ENCODE data around the gene PTPRU.

PTPRU gene

DNA sequence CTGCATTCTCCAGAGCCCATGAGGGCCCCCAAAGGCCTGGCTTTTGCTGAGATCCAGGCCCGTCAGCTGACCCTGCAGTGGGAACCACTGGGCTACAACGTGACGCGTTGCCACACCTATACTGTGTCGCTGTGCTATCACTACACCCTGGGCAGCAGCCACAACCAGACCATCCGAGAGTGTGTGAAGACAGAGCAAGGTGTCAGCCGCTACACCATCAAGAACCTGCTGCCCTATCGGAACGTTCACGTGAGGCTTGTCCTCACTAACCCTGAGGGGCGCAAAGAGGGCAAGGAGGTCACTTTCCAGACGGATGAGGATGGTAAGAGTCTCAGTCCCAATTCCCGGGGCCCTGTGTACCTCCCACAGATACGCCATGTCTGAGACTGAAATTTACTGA, 39.1 kb downstream of the PTPRU start:
- no peak for DNase-seq (ENCODE audit: extremely low spot score)
- ChIA-PET POLR2A (no interaction called here), CTCF (no interaction called here)
- no peak for TF ChIP-seq SUZ12 (IDR thresholded peaks at IDR 0.05)
- no peak for TF ChIP-seq FOXK2 (IDR thresholded peaks at IDR 0.05)
- TF ChIP-seq FOXM1 (IDR thresholded peaks at IDR 0.05; ENCODE audit: borderline replicate concordance), result no peak
- no peak for TF ChIP-seq CTBP1 (IDR thresholded peaks at IDR 0.05; ENCODE audit: borderline replicate concordance)
- TF ChIP-seq L3MBTL2 (conservative IDR thresholded peaks at IDR 0.05), result no peak

DNA sequence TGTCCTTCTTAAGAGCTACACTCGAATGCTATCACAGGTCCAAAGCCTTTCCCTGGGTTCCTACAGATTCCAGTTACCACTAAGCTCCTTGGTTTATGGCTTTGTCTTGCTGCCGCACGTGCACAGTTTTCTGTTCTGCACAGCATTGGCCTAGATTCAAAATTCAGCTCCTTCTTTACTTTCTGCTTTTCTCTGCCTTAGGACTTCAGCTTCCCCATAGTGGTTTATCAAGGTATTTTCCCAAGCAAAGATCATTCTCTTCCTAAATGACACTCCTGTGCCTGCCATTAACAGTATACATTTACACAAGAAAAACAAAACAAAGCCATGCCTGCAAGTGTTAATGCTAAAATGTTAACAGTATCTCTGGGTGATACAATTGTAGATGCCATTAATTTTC, 41.8 kb downstream of the PTPRU start:
- POLR2A ChIA-PET, result interaction anchor here (0.6 kb wide), 1 partner anchor 11 kb away, joined by 3 read pairs; no protein-coding TSS in a partner anchor
- CTCF ChIA-PET, result no interaction called here

DNA sequence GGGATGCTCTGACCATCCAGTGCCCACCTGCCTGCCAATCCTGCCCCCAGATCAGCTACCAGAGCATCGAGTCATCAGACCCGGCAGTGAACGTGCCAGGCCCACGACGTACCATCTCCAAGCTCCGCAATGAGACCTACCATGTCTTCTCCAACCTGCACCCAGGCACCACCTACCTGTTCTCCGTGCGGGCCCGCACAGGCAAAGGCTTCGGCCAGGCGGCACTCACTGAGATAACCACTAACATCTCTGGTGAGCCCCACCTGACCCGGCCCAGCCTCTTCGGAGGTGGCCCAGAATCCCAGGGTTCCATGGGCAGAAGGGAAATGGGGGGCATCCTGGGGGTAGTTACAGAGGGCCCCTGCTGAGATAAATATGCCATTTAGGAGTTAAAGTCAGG, 43.1 kb downstream of the PTPRU start:
- TF ChIP-seq CTBP1 (IDR thresholded peaks at IDR 0.05; ENCODE audit: borderline replicate concordance) (no peak), FOXK2 (IDR thresholded peaks at IDR 0.05) (no peak), ARNT (IDR thresholded peaks at IDR 0.05) (no peak), BHLHE40 (IDR thresholded peaks at IDR 0.05; ENCODE audit: borderline replicate concordance) (no peak), FOXM1 (IDR thresholded peaks at IDR 0.05; ENCODE audit: borderline replicate concordance) (no peak), SUZ12 (IDR thresholded peaks at IDR 0.05) (no peak), FOXA1 (IDR thresholded peaks at IDR 0.05) (no peak), NFRKB (IDR thresholded peaks at IDR 0.05) (no peak), SP1 (IDR thresholded peaks at IDR 0.05) (no peak), LEF1 (IDR thresholded peaks at IDR 0.05; ENCODE audit: borderline replicate concordance) (no peak), ZNF384 (IDR thresholded peaks at IDR 0.05) (no peak), L3MBTL2 (conservative IDR thresholded peaks at IDR 0.05) (no peak)
- TF ChIP-seq, protein P1, sequence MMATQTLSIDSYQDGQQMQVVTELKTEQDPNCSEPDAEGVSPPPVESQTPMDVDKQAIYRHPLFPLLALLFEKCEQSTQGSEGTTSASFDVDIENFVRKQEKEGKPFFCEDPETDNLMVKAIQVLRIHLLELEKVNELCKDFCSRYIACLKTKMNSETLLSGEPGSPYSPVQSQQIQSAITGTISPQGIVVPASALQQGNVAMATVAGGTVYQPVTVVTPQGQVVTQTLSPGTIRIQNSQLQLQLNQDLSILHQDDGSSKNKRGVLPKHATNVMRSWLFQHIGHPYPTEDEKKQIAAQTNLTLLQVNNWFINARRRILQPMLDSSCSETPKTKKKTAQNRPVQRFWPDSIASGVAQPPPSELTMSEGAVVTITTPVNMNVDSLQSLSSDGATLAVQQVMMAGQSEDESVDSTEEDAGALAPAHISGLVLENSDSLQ (IDR thresholded peaks at IDR 0.05), result no peak
- ChIA-PET CTCF (no interaction called here), POLR2A (no interaction called here)
- no peak for DNase-seq (ENCODE audit: extremely low spot score)

More for the DNA sequence above, 41.8 kb downstream of the PTPRU start:
- DNase-seq (ENCODE audit: extremely low spot score), result no peak
- TF ChIP-seq ELF4 (IDR thresholded peaks at IDR 0.05) (no peak), BHLHE40 (IDR thresholded peaks at IDR 0.05; ENCODE audit: borderline replicate concordance) (no peak), ZNF384 (IDR thresholded peaks at IDR 0.05) (no peak), FOXK2 (IDR thresholded peaks at IDR 0.05) (no peak), TARDBP (IDR thresholded peaks at IDR 0.05) (no peak), FOXA1 (IDR thresholded peaks at IDR 0.05) (no peak), FOXM1 (IDR thresholded peaks at IDR 0.05; ENCODE audit: borderline replicate concordance) (no peak), SP1 (IDR thresholded peaks at IDR 0.05) (no peak)

DNA sequence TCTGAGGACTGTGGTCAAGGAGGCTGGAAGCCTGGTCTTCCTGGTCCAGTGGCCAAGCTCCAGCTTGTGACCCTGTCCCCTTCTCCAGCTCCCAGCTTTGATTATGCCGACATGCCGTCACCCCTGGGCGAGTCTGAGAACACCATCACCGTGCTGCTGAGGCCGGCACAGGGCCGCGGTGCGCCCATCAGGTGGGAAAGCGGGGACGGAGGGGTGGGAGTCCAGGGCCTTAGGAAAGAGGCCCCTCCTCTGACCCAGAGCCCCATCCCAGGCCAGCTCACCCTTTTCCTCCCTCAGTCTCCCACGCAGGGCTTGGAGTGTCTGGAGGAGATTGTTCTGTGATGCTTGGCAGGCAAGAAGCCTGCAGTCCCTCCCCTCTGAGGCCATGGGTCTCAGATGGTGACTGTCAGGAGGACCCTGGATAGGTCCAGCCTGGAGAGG, 43.6 kb downstream of the PTPRU start:
- POLR2A ChIA-PET, result no interaction called here
- TF ChIP-seq BHLHE40 (IDR thresholded peaks at IDR 0.05; ENCODE audit: borderline replicate concordance), result no peak
- no peak for TF ChIP-seq ELF4 (IDR thresholded peaks at IDR 0.05)
- TF ChIP-seq LEF1 (IDR thresholded peaks at IDR 0.05; ENCODE audit: borderline replicate concordance), result no peak
- no peak for TF ChIP-seq CTBP1 (IDR thresholded peaks at IDR 0.05; ENCODE audit: borderline replicate concordance)
- no peak for TF ChIP-seq SP1 (IDR thresholded peaks at IDR 0.05)
- TF ChIP-seq TARDBP (IDR thresholded peaks at IDR 0.05), result no peak
- TF ChIP-seq, protein P1 (IDR thresholded peaks at IDR 0.05), result no peak
- TF ChIP-seq SUZ12 (IDR thresholded peaks at IDR 0.05), result no peak
- no peak for TF ChIP-seq ZNF384 (IDR thresholded peaks at IDR 0.05)
- no peak for DNase-seq (ENCODE audit: extremely low spot score)
- CTCF ChIA-PET, result no interaction called here

DNA sequence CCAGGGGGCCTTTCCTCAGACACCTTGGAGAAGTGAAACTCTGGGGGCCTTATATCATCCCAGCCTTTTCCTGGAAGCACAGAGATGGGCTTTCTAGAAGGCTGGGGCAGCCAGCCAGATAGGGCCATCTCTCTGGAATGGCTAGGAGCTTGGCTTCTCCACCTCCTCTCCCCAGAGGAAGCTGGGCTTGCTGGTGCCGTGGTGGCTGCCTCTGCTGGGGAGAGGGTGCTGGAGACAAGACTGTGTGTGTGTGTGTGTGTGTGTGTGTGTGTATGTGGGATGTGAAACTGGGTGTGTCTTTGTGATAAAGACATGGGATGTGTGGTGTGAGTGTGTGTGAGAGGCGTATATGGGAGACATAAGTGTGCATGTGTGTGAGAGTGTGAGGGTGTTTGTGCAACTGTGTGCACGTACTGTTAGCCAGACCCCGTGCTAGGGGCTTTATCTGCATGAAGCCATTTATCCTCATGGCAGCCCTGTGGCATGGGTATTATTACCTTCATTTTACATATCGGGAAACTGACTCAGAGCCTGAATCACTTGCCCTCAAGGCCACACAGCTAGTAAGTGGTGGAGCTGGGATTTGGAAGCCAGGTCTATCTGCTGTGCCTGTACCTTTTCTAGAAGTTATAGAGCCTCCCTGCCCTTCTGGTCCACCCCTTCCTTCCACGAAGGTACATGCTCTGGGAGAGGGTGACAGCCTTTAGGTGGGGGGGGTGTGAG, 44.2 kb downstream of the PTPRU start:
- ChIA-PET POLR2A (no interaction called here), CTCF (no interaction called here)
- DNase-seq (ENCODE audit: extremely low spot score), result no peak

DNA sequence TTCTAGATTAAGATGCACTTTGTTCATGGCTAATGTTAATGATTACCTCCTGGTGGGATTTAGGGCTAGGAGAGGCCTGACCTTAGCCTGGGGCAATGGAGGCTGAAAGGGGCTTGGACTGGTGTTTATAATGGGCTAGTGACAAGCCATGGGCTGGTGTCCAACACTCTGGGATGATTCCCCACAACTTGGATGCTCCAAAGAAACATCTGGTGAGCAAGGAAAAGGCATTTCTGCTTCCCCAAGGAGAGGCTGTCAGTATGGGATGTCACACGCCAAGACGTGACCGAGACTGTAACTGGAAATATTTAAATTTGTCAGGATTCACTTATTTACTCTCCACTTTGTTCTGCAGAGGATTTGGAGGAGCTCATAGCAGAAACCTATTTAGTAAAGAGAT, 45.2 kb downstream of the PTPRU start:
- POLR2A ChIA-PET, result interaction anchor here (0.8 kb wide), 1 partner anchor 21 kb away, joined by 3 read pairs; no protein-coding TSS in a partner anchor
- CTCF ChIA-PET, result no interaction called here
- DNase-seq (ENCODE audit: extremely low spot score), result no peak
- TF ChIP-seq NFRKB (IDR thresholded peaks at IDR 0.05) (no peak), LEF1 (IDR thresholded peaks at IDR 0.05; ENCODE audit: borderline replicate concordance) (no peak), SUZ12 (IDR thresholded peaks at IDR 0.05) (no peak), HDGF (IDR thresholded peaks at IDR 0.05; ENCODE audit: borderline replicate concordance) (no peak), ZNF384 (IDR thresholded peaks at IDR 0.05) (no peak), FOXK2 (IDR thresholded peaks at IDR 0.05) (no peak), CTBP1 (IDR thresholded peaks at IDR 0.05; ENCODE audit: borderline replicate concordance) (no peak), FOXA1 (IDR thresholded peaks at IDR 0.05) (no peak), L3MBTL2 (conservative IDR thresholded peaks at IDR 0.05) (no peak), ELF4 (IDR thresholded peaks at IDR 0.05) (no peak), BHLHE40 (IDR thresholded peaks at IDR 0.05; ENCODE audit: borderline replicate concordance) (no peak), SP1 (IDR thresholded peaks at IDR 0.05) (no peak), ARNT (IDR thresholded peaks at IDR 0.05) (no peak), FOXM1 (IDR thresholded peaks at IDR 0.05; ENCODE audit: borderline replicate concordance) (no peak), TARDBP (IDR thresholded peaks at IDR 0.05) (no peak)
- TF ChIP-seq, protein P1 (IDR thresholded peaks at IDR 0.05), result no peak

More for the DNA sequence above, 44.2 kb downstream of the PTPRU start:
- TF ChIP-seq FOXK2 (IDR thresholded peaks at IDR 0.05) (no peak), LEF1 (IDR thresholded peaks at IDR 0.05; ENCODE audit: borderline replicate concordance) (no peak), ARNT (IDR thresholded peaks at IDR 0.05) (no peak), FOXA1 (IDR thresholded peaks at IDR 0.05) (no peak), HDGF (IDR thresholded peaks at IDR 0.05; ENCODE audit: borderline replicate concordance) (no peak), ZNF384 (IDR thresholded peaks at IDR 0.05) (no peak), SP1 (IDR thresholded peaks at IDR 0.05) (no peak), TARDBP (IDR thresholded peaks at IDR 0.05) (no peak), NFRKB (IDR thresholded peaks at IDR 0.05) (no peak), ELF4 (IDR thresholded peaks at IDR 0.05) (no peak), L3MBTL2 (conservative IDR thresholded peaks at IDR 0.05) (no peak), SUZ12 (IDR thresholded peaks at IDR 0.05) (no peak), BHLHE40 (IDR thresholded peaks at IDR 0.05; ENCODE audit: borderline replicate concordance) (no peak), FOXM1 (IDR thresholded peaks at IDR 0.05; ENCODE audit: borderline replicate concordance) (no peak), CTBP1 (IDR thresholded peaks at IDR 0.05; ENCODE audit: borderline replicate concordance) (no peak)
- TF ChIP-seq, protein P1 (IDR thresholded peaks at IDR 0.05), result no peak

Measured in HEK293T (cell line).